ENCODE data around the gene COL20A1. TPM values are rescaled to one million over a fixed set of nuclear protein-coding genes. Genes with fewer than 3 reads are reported as not detected.

COL20A1 gene
- total RNA-seq, 1 donor from 2014 or later = 5.0 TPM

GRCh38 chr20:63360850-63361518 lies 68.0 kb downstream of the COL20A1 start, which contains the start of gene CHRNA4:
TSS of gene CHRNA4 (minus strand) at chr20:63361349. CDS start at chr20:63361165, 184 bp downstream.
- no peaks in the 10 kb centered on the region for H3K36me3 Mint-ChIP-seq (ENCODE audit: low read depth, unreplicated experiment)

GRCh38 chr20:63361519-63362435 lies 68.8 kb downstream of the COL20A1 start:
- no peaks in the 10 kb centered on the region for H3K36me3 Mint-ChIP-seq (ENCODE audit: low read depth, unreplicated experiment)
- Histone ChIP-seq H3K36me3 (ENCODE audit: insufficient read depth, low read length) (no peaks in the 10 kb centered on the region), H3K9ac (ENCODE audit: low read length) (no peak overlapping the region), H3K9me3 (ENCODE audit: insufficient read depth, low read depth, low read length) (no peaks in the 10 kb centered on the region), H4K20me1 (ENCODE audit: insufficient read depth, low read length) (no peaks in the 10 kb centered on the region), H3K27ac (ENCODE audit: low read depth, low read length) (no peak overlapping the region), H3K27me3 (ENCODE audit: insufficient read depth, low read length) (peaks cover 8% of the 10 kb centered on the region), H2AFZ (ENCODE audit: low read depth, low read length) (no peak overlapping the region), H3K4me1 (ENCODE audit: insufficient read depth, low read length) (no peaks in the 10 kb centered on the region), H3K4me2 (ENCODE audit: low read length) (no peak overlapping the region), H3K4me3 (ENCODE audit: insufficient read depth, low read depth, low read length) (no peak overlapping the region), H3K79me2 (ENCODE audit: insufficient read depth, low read length) (no peaks in the 10 kb centered on the region)
- peaks cover 40% of the 10 kb centered on the region for H3K27me3 Mint-ChIP-seq (ENCODE audit: low read depth, unreplicated experiment)
- DNase-seq (ENCODE audit: low read depth) = no peak
- no peak overlapping the region for H3K27ac Mint-ChIP-seq (ENCODE audit: unreplicated experiment)
- TF ChIP-seq EZH2 (IDR thresholded peaks at IDR 0.05; ENCODE audit: insufficient read depth, low read length) = no peak
- TF ChIP-seq CTCF (IDR thresholded peaks at IDR 0.05; ENCODE audit: insufficient read depth, low read depth, low read length) = no peak
- no peak for FAIRE-seq
- H3K9me3 Mint-ChIP-seq (ENCODE audit: unreplicated experiment) = no peaks in the 10 kb centered on the region
- H3K4me3 Mint-ChIP-seq (ENCODE audit: unreplicated experiment) = no peak overlapping the region
- no peaks in the 10 kb centered on the region for H3K4me1 Mint-ChIP-seq (ENCODE audit: low read depth, unreplicated experiment)

More at GRCh38 chr20:63360850-63361518, 68.0 kb downstream of the COL20A1 start, which contains the start of gene CHRNA4:
- Histone ChIP-seq H3K27me3 (ENCODE audit: insufficient read depth, low read length) (peaks cover 8% of the 10 kb centered on the region), H3K9me3 (ENCODE audit: insufficient read depth, low read depth, low read length) (no peaks in the 10 kb centered on the region), H3K79me2 (ENCODE audit: insufficient read depth, low read length) (no peaks in the 10 kb centered on the region), H2AFZ (ENCODE audit: low read depth, low read length) (no peak within 1 kb of the TSS), H3K36me3 (ENCODE audit: insufficient read depth, low read length) (no peaks in the 10 kb centered on the region), H3K27ac (ENCODE audit: low read depth, low read length) (no peak within 1 kb of the TSS), H3K9ac (ENCODE audit: low read length) (no peak within 1 kb of the TSS), H3K4me3 (ENCODE audit: insufficient read depth, low read depth, low read length) (no peak within 1 kb of the TSS), H4K20me1 (ENCODE audit: insufficient read depth, low read length) (no peaks in the 10 kb centered on the region), H3K4me1 (ENCODE audit: insufficient read depth, low read length) (no peaks in the 10 kb centered on the region), H3K4me2 (ENCODE audit: low read length) (no peak within 1 kb of the TSS)
- no peaks in the 10 kb centered on the region for H3K4me1 Mint-ChIP-seq (ENCODE audit: low read depth, unreplicated experiment)
- H3K27me3 Mint-ChIP-seq (ENCODE audit: low read depth, unreplicated experiment) = peaks cover 36% of the 10 kb centered on the region
- DNase-seq (ENCODE audit: low read depth) (no peak), FAIRE-seq (no peak)
- H3K4me3 Mint-ChIP-seq (ENCODE audit: unreplicated experiment) = no peak within 1 kb of the TSS
- TF ChIP-seq CTCF (IDR thresholded peaks at IDR 0.05; ENCODE audit: insufficient read depth, low read depth, low read length) (no peak), EZH2 (IDR thresholded peaks at IDR 0.05; ENCODE audit: insufficient read depth, low read length) (peak; percentile 69)
- H3K9me3 Mint-ChIP-seq (ENCODE audit: unreplicated experiment) = no peaks in the 10 kb centered on the region
- no peak within 1 kb of the TSS for H3K27ac Mint-ChIP-seq (ENCODE audit: unreplicated experiment)
